GM18517 (cell line): ENCODE measurements around the gene VDR.

ENCODE experiments used
- ATAC-seq: cut with Tn5 transposase; IDR thresholded peaks from one replicate; pipeline ENCODE4 v1.9.1; 2021; ENCODE audit warnings: mild to moderate bottlenecking, moderate library complexity; ENCODE audit not compliant: unreplicated experiment

The VDR gene

DNA sequence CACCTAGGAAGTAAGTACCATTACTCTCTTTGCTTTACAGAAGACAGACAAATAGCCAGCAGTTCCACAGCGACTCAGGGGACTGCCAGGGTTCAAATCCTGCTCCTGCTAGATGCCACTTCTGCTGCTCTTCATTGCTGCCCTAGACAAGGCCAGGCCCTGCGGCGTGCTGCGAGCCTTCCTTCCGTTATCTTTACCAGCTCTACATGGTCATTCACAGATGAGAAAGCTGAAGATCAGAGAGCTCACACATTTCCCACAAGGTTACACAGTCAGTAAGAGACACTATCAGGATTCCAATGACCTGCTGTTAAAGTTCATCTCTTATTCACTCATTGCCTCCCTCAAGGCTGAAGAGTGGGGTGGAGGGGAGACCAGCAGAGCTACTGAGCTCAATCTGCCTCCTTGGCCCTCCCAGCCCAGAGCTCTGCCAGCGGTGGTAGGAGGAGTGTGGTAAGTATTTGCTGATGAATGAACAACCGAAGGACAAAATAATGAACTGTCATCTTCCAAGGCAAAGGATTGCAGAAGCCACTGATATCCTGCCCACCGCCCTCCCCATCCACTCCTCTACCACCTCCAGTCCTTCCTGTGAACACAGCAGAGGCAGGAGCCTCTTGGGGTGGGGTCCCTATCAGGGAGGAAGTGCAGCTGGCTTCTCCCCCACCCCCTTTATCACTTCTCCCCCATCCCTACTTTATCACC lies 70.4 kb downstream of the VDR start:
- ATAC-seq, result no peak

DNA sequence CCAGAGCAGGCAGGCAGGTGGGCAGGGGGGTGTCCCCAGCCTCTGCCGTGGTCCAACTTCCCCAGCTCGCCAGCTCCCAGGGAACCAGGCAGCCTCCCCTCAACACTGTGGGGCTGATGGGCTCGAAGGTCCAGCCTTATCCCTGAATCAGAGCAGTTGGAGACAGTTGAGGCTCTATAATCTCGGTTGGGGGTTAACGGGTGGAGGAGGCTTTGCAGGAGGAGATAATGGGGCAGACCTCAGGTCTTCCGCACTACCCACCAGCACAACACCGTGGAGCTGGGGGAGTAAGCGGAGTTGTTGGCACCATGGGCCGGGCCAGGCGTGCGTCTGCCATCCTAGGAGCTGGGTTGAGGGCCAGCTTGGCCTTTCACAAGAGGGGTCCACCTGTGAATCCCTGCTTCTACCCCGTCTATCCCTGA lies 71.2 kb downstream of the VDR start:
- ATAC-seq, result no peak

DNA sequence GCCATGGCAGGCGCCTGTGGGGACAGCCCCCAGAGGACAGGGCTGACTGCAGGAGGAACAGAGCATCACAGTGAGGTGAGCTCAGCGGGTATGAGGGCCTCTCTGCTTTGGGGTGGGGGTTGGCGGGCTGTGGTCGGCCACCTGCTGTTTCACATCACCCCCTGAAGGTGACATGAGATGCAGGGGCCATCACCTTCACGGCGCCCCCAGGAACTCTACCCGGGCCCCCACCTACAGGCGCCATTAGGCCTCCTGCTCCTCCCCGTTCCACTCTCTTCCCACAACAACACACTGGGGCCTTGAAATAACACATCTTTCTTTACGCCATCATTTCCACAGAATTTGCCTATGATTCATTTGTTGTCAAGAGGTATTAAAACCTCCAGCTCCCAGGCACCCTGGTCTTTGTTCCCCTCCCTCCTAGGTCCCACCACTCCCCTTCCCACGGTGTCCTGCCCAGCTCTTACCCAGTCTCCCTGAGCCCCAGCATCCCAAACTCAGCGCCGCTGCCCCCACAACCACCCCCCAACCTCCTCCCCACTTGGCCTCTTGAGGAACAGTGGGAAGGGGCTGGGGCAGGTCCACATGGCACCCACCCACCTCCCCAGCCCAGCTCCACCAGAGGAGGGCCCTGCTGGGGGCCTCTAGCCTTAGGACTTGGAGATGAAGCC lies 72.4 kb downstream of the VDR start:
- ATAC-seq, result no peak

DNA sequence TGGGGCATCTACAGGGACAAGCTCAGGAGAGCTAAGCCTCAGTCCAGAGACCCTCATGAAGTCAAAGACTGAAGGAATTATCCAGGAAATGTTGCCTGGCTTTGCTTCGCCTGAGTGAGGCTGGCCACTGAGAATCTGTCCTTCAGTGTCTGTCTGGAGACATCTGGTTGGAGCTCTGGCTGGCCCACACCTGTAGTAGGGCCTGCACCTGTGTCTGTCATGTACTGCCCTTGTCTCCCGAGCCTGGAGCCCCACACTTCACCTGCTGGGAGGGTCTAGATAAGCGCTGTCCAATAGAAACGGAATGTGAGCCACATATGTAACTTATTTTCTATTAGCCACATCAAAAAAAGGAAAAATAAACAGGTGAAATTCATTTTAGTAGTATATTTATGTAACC lies 75.2 kb downstream of the VDR start:
- no peak for ATAC-seq

DNA sequence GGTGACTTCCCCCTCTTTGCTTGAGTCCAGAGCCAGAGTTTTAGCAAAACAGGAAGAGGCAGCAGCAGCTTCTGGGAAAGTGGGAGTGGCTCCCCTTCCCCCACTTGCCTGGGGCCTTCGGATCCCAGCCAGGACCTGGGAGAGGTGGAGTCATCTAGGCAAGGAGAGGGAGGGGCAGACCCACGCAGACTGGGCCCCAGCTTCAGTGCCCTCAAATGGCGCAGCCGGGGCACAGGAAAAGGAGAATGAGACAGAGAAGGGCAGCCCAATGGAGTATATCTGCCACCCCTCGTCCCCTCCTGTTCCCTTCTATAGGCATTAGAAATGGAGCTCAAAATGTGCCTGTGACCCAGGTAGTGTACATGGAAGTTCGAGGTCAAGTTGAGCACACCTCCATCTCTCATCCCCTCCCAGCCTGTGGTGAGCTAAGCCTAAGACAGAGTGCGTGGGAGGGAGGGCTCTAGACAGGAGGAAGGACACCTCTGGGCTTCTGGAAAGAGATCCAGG lies 75.8 kb downstream of the VDR start:
- ATAC-seq, result no peak

DNA sequence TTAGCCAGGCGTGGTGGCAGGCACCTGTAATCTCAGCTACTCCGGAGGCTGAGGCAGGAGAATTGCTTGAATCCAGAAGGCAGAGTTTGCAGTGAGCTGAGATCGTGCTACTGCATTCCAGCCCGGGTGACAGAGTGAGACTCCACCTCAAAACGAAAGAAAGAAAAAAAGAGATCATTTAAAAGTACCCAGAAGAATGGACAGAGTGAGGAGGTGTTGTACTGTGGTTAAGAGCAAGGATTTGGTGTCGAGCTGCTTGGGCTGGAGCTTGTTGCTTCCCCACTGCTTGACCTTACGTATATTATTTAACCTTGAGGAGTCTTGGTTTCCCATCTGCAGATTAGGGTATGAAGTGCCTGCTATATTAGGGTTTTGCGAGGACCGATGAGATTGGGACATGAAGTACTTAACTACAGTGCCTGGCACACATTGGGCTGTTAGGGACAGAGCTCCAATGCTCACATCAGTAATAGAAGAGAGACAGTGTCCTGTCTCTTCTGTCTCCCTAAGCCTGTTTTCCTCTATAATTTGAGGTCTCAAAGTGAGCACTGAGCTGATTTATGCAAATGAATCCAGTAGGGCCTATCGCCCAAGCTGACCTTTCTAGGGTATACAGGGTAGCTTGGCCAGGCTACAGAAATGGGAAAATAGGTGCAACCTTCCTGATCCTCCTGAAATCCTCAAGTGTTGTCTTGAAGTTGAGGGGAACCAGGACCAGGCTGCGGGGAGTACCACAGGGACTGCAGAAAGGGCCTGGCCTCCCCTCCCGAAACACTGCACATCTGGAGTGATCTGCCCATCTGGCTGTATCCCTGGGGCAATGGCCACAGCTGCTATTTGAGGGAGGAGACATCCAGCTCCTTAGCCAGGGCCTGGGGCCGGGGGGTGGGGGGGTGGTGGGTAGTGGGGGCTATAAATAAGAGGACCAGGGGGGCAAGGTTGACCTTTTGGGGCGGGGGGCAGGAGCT lies 76.5 kb downstream of the VDR start:
- no peak for ATAC-seq

DNA sequence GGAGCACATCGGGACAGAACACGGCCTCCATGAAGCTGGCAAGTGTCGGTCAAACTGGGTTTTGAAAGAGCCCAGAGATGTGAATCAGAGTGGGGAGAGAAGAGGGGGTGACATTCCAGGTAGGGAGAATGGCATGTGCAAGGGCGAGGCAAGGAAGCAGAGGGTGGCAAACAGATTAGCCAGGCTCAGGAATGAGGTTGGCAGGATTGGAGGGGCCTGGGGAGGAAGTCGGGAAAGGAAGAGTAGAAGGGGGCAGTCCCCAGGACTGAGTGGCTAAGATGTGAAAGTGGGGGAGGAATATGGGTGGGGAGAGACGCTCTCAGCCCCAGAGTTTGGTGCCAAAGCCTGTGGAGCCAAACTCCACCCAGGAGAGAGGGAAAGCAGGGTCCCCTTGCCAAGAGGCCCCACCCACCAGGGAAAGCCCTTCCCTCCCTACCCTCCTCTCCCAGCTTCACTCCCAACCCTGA lies 79.6 kb downstream of the VDR start:
- ATAC-seq, result no peak

DNA sequence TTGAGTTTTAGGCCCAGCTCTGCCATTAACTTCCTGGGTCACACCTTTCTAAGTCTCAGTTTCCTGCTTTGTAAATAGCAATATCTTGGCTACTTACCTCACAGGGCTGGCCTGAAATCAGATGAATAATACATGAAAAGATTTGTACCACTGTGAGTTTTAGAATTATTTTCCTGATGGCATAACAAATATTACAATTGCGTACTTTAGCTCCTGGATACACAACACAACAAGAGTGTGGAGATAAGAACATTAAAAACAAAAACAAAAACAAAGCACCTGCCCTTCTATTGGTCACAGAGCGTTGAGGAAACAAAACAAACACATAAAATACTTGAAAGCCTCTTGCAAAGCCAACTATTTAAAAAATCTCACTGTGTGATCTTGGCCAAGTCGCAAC lies 80.2 kb downstream of the VDR start:
- ATAC-seq, result no peak

DNA sequence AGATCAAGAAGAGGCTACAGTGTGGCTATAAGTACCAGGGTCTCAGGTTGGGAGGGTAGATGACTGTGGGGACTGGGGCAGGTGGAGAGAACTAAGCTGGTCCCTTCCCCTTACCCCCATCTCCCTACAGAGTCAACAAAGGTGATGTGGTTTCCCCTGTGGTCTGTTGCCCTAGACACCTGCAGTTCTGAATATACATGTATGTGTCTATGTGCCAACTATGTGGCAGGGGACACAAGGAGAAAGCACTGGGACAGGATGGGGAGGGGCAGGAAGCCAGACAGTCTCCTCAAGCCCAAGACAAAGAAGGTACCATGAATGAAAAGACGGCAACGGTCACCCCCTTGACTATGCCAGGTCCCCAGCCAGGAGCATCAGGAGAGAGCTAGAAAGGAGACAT lies 80.6 kb downstream of the VDR start:
- ATAC-seq, result no peak

DNA sequence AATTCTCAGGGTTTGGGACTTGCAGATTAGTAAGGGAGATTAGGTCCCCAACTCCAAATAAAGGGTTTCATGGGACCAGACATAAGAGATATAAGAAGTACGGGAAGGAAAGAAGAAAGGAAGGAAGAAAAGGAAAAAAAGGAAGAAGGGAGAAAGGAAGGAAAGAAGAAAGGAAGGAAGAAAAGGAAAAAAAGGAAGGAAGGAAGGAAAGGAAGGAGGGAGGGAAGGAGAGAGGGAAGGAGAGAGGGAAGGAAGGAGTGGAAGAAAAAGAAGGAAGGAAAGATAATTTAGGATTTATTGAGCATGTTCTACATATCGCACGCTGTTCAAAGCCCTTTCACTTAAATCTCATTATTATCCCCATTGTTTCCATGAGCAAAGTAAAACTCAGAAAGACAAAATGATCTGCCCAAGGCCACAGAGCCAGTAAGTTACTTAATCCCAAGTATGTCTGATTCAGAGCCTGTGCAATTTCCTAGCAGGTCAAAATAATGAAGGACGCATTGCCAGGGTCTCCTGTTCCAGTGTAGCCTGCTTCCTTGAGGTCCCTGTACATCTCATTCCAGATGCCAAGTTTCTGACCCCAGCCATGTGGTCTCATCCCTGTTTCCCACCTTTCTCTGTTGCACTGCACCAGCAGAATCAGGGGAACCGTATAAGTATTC lies 81.2 kb downstream of the VDR start:
- no peak for ATAC-seq

DNA sequence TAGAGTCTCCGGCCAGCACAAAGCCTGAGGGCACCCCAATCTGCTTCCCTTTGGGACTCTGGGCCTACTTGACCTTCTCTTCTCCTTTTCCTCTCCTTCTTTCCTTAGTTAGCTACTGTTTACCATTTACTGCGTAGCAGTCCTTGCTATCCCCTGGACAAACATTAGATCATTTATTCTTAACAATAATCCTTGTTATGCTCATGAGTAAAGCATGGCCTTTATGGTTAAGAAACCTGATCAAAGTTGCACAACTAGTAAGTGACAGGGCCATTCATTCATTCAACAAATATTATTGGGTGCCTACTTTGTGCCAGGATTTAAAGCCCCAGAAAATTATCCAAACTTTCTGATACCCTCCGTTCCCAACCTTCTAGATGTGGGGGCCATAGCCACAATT lies 81.9 kb downstream of the VDR start:
- ATAC-seq, result no peak

DNA sequence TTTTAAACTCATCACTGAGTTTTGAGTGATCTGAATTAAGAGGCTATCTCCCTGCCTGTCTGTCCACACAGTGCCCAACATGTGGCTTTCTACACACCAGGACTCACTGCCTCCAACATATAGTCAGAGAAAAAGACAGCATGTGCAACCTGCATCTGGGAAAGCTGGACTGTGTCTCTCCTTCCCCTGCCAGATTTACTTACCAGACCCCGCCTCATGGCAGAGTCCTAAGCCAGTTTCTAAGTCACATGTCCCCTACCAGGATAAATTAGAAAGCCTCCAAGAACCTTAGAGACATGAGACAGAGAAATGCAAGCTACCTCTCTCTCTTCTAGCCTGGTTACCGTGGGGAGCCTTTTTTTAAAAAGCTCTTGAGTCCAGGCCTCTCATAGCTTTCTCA lies 82.4 kb downstream of the VDR start:
- no peak for ATAC-seq

DNA sequence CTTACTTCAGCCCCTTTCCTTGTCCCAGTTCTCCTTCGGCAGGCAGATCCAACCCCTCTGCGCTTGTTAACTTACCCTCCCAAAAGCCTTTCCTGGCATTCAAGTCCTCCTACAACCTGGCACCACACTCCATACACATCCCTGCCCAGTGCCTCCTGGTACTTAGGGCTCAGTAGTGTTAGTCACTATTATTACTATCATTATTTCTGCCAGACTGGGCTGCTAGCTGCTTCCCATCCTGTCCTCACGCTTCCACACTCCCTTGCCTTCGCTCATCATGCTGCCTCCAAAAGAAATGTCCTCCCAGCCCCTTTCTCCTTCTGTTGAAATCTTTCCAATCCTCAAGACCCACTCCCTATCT lies 83.5 kb downstream of the VDR start:
- ATAC-seq, result no peak

DNA sequence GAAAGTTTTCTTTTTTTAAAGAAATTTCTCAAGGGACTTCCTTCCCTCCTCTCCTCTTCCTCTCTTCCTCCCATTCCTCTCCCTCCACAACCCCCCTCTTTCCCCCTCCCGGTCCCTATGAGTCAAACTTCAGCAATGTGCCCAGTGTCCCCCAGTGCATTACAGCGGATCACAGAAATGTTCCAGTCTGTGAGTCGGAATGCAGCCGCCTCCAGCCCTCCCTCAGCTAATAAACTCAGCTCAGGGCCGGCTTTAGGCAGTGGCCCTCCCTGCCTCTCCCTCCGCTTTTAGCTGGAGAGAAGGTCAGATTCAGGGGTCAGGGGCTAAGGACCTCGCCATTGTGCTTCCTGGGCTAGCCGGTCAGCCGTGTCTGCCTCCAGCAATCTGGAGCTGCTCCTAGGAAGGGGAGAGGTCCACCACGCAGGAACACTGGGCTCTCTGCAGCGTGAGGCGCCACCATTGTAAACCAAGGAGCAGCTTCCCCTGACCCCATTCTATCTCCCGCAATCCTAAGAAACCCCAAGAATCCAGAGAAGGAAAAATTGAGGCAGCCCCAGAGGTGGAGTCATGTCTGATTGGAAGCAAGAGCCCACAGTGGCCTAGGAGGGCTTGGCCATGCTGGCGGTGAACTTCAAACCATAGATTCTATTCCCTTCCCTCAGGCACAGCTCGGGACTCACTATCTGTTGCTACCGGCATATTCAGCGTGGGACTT lies 84.0 kb downstream of the VDR start:
- ATAC-seq, result no peak

DNA sequence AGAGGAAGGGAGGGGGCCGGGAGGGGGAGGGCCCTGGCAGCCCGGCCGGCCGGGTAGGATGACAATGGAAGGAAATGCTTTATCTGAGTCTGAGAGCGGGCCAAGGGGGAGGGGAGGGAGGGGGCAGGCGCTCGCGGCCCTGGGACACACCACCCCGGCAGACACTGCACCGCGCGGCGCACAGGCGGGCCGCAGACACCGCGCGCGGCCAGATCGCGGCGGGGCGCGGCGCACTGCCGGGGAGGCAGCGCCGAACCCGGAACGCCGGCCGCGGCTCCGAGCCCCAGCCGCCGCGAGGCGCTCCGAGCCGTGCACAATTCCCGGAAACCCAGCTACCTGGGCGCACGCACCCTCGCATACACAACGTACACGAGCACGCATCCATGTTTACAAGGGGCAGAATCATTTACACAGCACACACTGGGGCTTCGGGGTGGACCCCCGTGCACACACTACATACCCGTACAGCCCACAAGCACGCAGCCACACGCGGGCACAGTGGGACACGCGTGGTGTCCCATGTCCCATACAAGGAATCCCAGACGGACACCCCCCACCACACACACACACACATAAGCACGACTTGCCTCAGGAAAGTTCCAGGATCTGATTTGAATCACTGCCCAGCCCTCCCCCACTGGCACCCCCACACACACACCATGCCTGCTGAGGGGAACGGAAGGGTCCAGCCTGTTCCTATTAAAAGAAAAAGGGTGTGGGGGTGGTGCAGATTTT lies 84.7 kb downstream of the VDR start, which contains the start of gene HDAC7:
TSS of gene HDAC7 (minus strand) at position 8 of the 735 bp plus-strand sequence. CDS start 118 bp downstream, outside the sequence.
- no peak for ATAC-seq

DNA sequence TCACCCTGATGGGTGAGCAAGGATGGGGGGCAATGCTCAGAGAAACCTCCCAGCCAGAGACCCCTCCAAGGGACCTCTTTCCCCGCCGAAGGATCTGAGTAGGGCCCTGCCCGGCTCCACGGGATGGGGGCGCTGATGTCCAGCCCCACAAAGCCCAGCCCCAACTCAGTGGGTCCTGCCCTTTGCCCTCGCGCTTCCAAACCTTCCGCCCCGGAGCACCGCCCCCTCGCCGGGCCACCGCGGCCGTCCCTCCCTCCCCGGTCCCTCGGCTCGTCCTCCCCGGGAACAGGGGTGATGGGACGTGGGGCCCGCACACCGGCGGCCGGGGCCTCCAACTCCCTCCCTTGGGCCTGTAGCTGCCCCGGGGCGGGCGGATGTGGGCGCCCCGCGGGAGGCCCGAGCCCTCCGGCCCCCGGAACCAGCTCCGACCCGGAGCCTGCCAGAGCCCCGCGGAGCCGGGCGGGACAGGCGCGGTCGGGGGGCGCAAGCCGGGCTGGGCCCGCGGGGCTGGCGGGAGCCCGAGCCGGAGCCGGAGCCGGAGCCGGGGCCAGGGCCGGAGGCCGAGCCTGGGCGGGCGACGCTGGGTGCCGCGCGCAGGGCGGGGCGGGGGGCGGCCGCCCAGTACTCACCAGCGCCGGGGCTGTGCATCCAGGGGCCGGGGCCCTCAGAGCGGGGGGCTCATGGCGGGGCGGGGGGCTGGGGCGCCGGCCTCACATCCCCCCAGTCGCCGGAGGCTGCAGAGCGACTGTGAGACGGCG lies 85.5 kb downstream of the VDR start:
- no peak for ATAC-seq

DNA sequence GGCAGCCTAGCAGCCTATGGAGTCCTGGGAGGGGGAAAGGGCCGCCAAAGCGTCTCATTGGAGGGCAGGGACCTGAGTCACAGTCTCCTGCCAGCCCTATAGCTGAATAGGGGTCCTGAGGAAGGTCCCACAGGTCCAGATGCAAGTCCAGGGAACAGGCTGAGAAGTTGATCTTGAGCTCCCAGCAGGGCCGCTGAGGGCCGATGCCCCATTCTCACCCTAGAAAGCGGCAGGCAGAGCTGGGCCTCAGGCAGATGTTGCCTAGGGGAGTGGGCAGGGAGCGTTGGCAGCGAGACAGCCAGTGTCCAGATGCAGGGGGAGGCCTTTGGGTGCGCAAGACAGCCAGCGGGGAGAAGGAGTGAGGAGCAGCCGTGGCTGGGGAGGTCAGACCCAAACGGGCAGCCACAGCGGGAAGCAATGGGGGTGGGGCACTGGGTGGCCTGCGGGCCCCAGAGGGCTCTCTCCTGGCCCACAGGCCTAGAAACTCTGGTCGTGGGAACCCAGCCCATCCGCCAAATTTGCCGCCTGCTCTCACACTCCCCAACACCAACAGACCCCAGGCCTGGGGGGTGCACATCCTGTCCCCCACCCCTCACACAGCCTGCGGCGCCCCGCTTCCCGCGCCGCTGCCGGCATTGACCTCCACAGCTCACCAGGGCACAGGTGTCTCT lies 86.2 kb downstream of the VDR start:
- no peak for ATAC-seq

DNA sequence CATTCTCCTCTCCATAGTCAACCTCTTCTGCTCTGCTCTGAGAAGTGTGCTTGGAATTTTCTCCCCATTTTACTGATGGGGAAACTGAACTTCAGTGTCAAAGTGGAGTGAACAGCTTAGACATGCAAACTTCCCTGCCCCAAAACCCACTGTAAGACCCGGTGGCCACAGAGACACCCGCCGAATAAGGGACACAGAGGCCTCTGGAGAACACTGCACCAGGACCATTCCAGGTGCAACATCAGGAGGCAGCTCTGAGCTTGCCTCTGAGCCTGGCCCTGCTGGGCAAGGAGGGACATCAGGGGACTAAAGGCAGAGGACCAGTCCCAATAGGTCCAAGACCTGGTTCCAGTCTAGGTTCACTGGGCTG lies 86.8 kb downstream of the VDR start:
- no peak for ATAC-seq
